K562 (cell line): Measurements from ENCODE around the gene USP2. TPM values are rescaled to one million over a fixed set of nuclear protein-coding genes. Genes with fewer than 3 reads are reported as not detected.

Source experiments
- ATAC-seq: fragments of 200-7000 bp; cut with Tn5 transposase; 3 replicates; pipeline ENCODE4 v1.9.1; 2020; ENCODE audit warnings: moderate library complexity
- BruUV-seq: library from RNA; stranded (reverse); fragments of 400-500 nt; replicated peaks from 2 replicates; lab custom pipeline; 2021; lab: Mats Ljungman, UMichigan
- CTCF ChIA-PET: fragments of 300-600 bp; formaldehyde crosslinking; extraction: SDS; loops from one replicate; lab custom pipeline; 2021; ENCODE audit warnings: low intra/inter-chr PET ratio; lab: Yijun Ruan, JAX
- POLR2A ChIA-PET: fragments of 300-600, 350-650 bp; sonication (Branson Sonifier 250); formaldehyde crosslinking; extraction: SDS; loops from one replicate; lab custom pipeline; 2021; ENCODE audit warnings: antibody characterized with exemption, inconsistent platforms; lab: Yijun Ruan, JAX
- DNase-seq, 4 experiments: peaks; one replicate each; pipeline versions ENCODE4 v3.0.0 to v3.0.0-alpha.2; 2011 to 2018; ENCODE audit warnings: low spot score in 3 of 4, mixed read lengths in 3 of 4; ENCODE audit errors: extremely low read depth in 1 of 4
- FAIRE-seq: peaks from 2 replicates; lab custom pipeline; 2011; peaks lifted over from hg19 to GRCh38; lab: Jason Lieb, UNC
- H2AFZ ChIP-seq: 2 replicates; pipeline ENCODE4 v1.6.0; 2011; ENCODE audit warnings: low read depth, low read length, control low read depth, inconsistent platforms
- H3K27ac ChIP-seq: fragments of 200-600 bp; 3 replicates; pipeline ENCODE4 v1.8.0; 2011; ENCODE audit warnings: low read depth, mild to moderate bottlenecking, control low read depth, inconsistent platforms, low read length, moderate library complexity, mixed read lengths; ENCODE audit errors: extremely low read depth
- H3K27me3 ChIP-seq, 2 experiments: fragments of 300-600 bp in 1 of 2; 2 replicates in 1 of 2; 3 replicates in 1 of 2; pipeline versions ENCODE4 v1.6.0 to v1.8.0; 2011; ENCODE audit warnings: inconsistent platforms in 2 of 2, low read length in 2 of 2, mild to moderate bottlenecking in 1 of 2, mixed read lengths in 1 of 2, moderate library complexity in 1 of 2; ENCODE audit not compliant: control insufficient read depth in 2 of 2, insufficient read depth in 2 of 2
- H3K36me3 ChIP-seq: fragments of 300-600 bp; 3 replicates; pipeline ENCODE4 v1.8.0; 2011; ENCODE audit warnings: mild to moderate bottlenecking, low read length, inconsistent platforms; ENCODE audit not compliant: control insufficient read depth, insufficient read depth
- H3K4me1 ChIP-seq, 2 experiments: fragments of 200-600 bp in 1 of 2; replicated peaks in 1 of 2; 2 replicates in 1 of 2; 3 replicates in 1 of 2; pipeline versions ENCODE4 v1.5.1 to v1.8.0; 2011; ENCODE audit warnings: inconsistent platforms in 2 of 2, low read length in 2 of 2, mild to moderate bottlenecking in 1 of 2, mixed read lengths in 1 of 2, moderate library complexity in 1 of 2; ENCODE audit not compliant: control insufficient read depth in 2 of 2, insufficient read depth in 2 of 2
- H3K4me2 ChIP-seq: 2 replicates; pipeline ENCODE4 v1.6.1; 2011; ENCODE audit warnings: low read length, control low read depth, inconsistent platforms, mixed read lengths; ENCODE audit not compliant: insufficient read depth
- H3K4me3 ChIP-seq: fragments of 200-600 bp; sonication (generic), shearing (Covaris generic); 2 replicates; pipeline ENCODE4 v1.5.1; 2016; ENCODE audit warnings: control low read depth, inconsistent platforms
- H3K79me2 ChIP-seq: fragments of 200-600 bp; 3 replicates; pipeline ENCODE4 v1.8.0; 2011; ENCODE audit warnings: low read length, inconsistent platforms; ENCODE audit not compliant: control insufficient read depth, insufficient read depth
- H3K9ac ChIP-seq, 2 experiments: 2 replicates each; pipeline versions ENCODE4 v1.6.0 to v1.6.1; 2011; ENCODE audit warnings: low read depth in 2 of 2, low read length in 2 of 2, control low read depth in 1 of 2, inconsistent platforms in 1 of 2, mild to moderate bottlenecking in 1 of 2, mixed read lengths in 1 of 2; ENCODE audit not compliant: insufficient read depth in 1 of 2
- H3K9me1 ChIP-seq: one replicate; pipeline ENCODE4 v1.6.0; 2011; ENCODE audit warnings: inconsistent platforms, mild to moderate bottlenecking, low read length, moderate library complexity; ENCODE audit not compliant: control insufficient read depth, insufficient read depth
- H3K9me3 ChIP-seq: replicated peaks from 2 replicates; pipeline ENCODE4 v1.5.1; 2011; ENCODE audit warnings: low read depth, low read length, inconsistent platforms; ENCODE audit not compliant: control insufficient read depth, insufficient read depth
- H4K20me1 ChIP-seq: replicated peaks from 2 replicates; pipeline ENCODE4 v1.6.1; 2011; ENCODE audit warnings: low read length, inconsistent platforms, mixed read lengths; ENCODE audit not compliant: control insufficient read depth, insufficient read depth
- MCM7 ChIP-seq, 2 experiments: fragments of 450-650 bp; IDR thresholded peaks; 2 replicates each; pipeline ENCODE4 v1.6.1; 2016 to 2018
- POLR2AphosphoS5 ChIP-seq: IDR thresholded peaks from 2 replicates; pipeline ENCODE4 v1.6.1; 2011; ENCODE audit warnings: mild to moderate bottlenecking, low read depth, low read length, moderate library complexity; ENCODE audit not compliant: control insufficient read depth, insufficient read depth
- RBM25 ChIP-seq: fragments of 200-400 bp; formaldehyde crosslinking; IDR thresholded peaks from 2 replicates; pipeline ENCODE4 v1.6.1; 2018; ENCODE audit warnings: low read length, low read depth, moderate library complexity; ENCODE audit not compliant: severe bottlenecking
- SIRT6 ChIP-seq: IDR thresholded peaks from one replicate; pipeline ENCODE4 v1.6.1; 2012; ENCODE audit warnings: low read depth, mild to moderate bottlenecking, control low read depth, inconsistent platforms, low read length, moderate library complexity
- ZFP36 ChIP-seq: fragments of 150-350 bp; IDR thresholded peaks from 2 replicates; pipeline ENCODE4 v1.6.1; 2018; ENCODE audit warnings: low read length, low read depth; ENCODE audit not compliant: partially characterized antibody
- ZNF717 ChIP-seq: fragments of 250-450 bp; sonication (Bioruptor Pico); IDR thresholded peaks from 2 replicates; pipeline ENCODE4 v1.5.0; 2021
- WGBS: fragments of 100-300 bp; shearing (Covaris generic); methylation state at CpG from one replicate; pipeline ENCODE4 v1.1.6; 2016; ENCODE audit warnings: low coverage, mixed read lengths; ENCODE audit not compliant: insufficient coverage; ENCODE audit errors: missing lambda C conversion rate; 5-methylcytosine and 5-hydroxymethylcytosine counted together
- in situ Hi-C: fragments of 300-500 bp; cut with MboI; formaldehyde crosslinking; loops from 4 replicates; pipeline ENCODE4 v1.15.0; 2018; ENCODE audit warnings: inconsistent platforms, mixed read lengths
- intact Hi-C: fragments of 100-400 bp; cut with micrococcal nuclease; formaldehyde crosslinking; loops from 2 replicates; pipeline ENCODE4 v1.14.2; 2022
- polyA plus RNA-seq, 8 experiments: library from polyadenylated mRNA; depleted of rRNA in 4 of 8; stranded (reverse) in 5 of 8; unstranded in 3 of 8; fragments of >200 nt; fragmentation: Nextera tagmentation in 2 of 8; fragmentation: Illumina TruSeq in 1 of 8; extraction: Ambion mirVana in 2 of 8; extraction: Trizol in 1 of 8; gene quantifications; 2 replicates each; pipeline versions ENCODE4 v1.2.1 to v1.2.3, GENCODE V29; 2011 to 2014; ENCODE audit warnings: inconsistent platforms in 1 of 8, missing spikeins in 1 of 8
- total RNA-seq, 7 experiments: library from RNA; depleted of rRNA in 6 of 7; stranded (reverse); fragments of >200 nt in 6 of 7; fragmentation: Illumina TruSeq in 2 of 7; extraction: Trizol in 2 of 7; gene quantifications; 2 replicates each; pipeline versions ENCODE4 v1.2.1 to v1.2.3, GENCODE V29; 2011 to 2021; ENCODE audit warnings: low replicate concordance in 1 of 7
- TF ChIP-seq, protein P1 (sequence below), 2 experiments: fragments of 450-650 bp in 1 of 2; sonication (generic) in 1 of 2; formaldehyde crosslinking in 1 of 2; IDR thresholded peaks in 1 of 2; conservative IDR thresholded peaks in 1 of 2; 2 replicates each; pipeline versions ENCODE4 v1.6.1 to v1.8.1; 2016 to 2023; ENCODE audit warnings: mild to moderate bottlenecking in 2 of 2, moderate library complexity in 2 of 2, inconsistent platforms in 1 of 2, missing genetic modification reagents in 1 of 2
- TF ChIP-seq, protein P2 (sequence below): fragments of 450-650 bp; IDR thresholded peaks from 2 replicates; pipeline ENCODE4 v1.6.1; 2016; ENCODE audit warnings: mild to moderate bottlenecking
- TF ChIP-seq, protein P3 (sequence below), 2 experiments: fragments of 200-800 bp in 1 of 2; sonication (Bioruptor generic) in 1 of 2; sonication (generic) in 1 of 2; formaldehyde crosslinking in 1 of 2; IDR thresholded peaks in 1 of 2; conservative IDR thresholded peaks in 1 of 2; 2 replicates each; pipeline versions ENCODE4 v1.5.0 to v1.6.1; 2016 to 2020; ENCODE audit warnings: missing compliant biosample characterization in 1 of 2, missing genetic modification characterization in 1 of 2, missing genetic modification reagents in 1 of 2

The USP2 gene
- total and polyA plus RNA-seq, 9 of the 15 experiments (the other 6 are each of a cell fraction or from before 2014, with no cell fraction given) = 2.8 to 16.9 (median 3.9) TPM

DNA sequence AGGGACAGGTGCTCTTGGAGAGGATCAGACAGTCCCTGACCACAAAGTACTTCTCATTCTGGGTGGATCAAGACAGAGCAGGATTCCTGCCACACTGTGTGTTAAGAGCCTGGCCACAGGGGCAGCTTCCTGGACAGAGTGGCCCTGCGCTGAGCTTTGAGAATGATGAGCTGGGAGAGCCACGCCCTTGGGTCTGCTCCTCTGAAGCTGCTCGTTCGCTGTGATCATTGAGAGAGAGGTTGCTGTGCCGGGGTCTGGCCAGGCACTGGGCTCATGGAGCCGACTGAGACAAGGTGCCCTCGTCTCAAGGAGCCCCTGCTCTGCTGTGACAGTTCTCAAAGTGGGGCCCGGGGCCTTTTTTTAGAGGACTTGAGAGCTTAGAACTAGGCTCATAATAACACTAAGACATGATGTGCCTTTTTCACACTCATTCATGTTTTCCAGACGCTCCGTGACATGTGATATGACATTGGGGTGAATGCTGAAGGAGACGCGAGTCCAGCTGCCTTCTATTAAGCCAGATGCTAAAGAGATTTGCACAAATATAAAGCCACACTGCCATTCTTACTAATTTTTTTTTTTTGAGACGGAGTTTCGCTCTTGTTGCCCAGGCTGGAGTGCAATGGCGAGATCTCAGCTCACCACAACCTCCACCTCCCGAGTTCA, 33.4 kb downstream of the USP2 start (continued):
- TF ChIP-seq MCM7 (IDR thresholded peaks at IDR 0.05) = no peak
- TF ChIP-seq, protein P1, sequence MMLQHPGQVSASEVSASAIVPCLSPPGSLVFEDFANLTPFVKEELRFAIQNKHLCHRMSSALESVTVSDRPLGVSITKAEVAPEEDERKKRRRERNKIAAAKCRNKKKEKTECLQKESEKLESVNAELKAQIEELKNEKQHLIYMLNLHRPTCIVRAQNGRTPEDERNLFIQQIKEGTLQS (IDR thresholded peaks at IDR 0.05) = no peak
- TF ChIP-seq, protein P1 (CRISPR knock-in tag; conservative IDR thresholded peaks at IDR 0.05) = no peak
- TF ChIP-seq, protein P2, sequence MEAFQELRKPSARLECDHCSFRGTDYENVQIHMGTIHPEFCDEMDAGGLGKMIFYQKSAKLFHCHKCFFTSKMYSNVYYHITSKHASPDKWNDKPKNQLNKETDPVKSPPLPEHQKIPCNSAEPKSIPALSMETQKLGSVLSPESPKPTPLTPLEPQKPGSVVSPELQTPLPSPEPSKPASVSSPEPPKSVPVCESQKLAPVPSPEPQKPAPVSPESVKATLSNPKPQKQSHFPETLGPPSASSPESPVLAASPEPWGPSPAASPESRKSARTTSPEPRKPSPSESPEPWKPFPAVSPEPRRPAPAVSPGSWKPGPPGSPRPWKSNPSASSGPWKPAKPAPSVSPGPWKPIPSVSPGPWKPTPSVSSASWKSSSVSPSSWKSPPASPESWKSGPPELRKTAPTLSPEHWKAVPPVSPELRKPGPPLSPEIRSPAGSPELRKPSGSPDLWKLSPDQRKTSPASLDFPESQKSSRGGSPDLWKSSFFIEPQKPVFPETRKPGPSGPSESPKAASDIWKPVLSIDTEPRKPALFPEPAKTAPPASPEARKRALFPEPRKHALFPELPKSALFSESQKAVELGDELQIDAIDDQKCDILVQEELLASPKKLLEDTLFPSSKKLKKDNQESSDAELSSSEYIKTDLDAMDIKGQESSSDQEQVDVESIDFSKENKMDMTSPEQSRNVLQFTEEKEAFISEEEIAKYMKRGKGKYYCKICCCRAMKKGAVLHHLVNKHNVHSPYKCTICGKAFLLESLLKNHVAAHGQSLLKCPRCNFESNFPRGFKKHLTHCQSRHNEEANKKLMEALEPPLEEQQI = no peak
- no peak for TF ChIP-seq SIRT6

DNA sequence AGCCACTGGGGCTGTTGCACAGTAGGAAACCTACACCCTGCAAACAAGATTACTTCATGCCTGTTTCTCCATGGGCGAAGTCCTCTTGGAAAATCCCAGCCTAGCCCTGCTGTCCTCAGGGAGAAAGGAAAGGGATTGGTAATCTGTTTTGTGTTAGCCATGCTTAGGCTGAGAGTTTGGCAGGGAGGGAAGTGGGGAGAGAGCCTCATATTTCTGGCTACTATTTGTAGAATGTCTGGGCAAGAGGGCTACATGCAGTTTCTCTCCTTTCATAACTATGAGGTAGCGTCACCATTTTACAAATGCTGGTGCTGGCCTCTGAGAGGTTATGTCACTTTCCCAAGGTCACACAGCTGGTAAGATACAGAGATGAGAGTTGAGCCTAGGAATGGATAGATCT, 34.2 kb downstream of the USP2 start:
- intact Hi-C loops = no loop called here

More for the DNA sequence above, 34.2 kb downstream of the USP2 start:
- no peaks in the 10 kb centered on the region for H3K79me2 ChIP-seq
- H3K9me1 ChIP-seq = no peaks in the 10 kb centered on the region
- 30% methylated on average over 2 of the region's 2 CpGs for WGBS
- no peak overlapping the region for H3K9ac ChIP-seq
- no peak overlapping the region for H3K4me2 ChIP-seq
- no peak for FAIRE-seq
- H3K4me1 ChIP-seq = peaks cover 0 to 10% of the 10 kb centered on the region in 2 experiments; a peak in 3 of 5 replicates
- no TSS peak for BruUV-seq
- POLR2A ChIA-PET = interaction anchor here (1.3 to 1.4 kb wide), 3 partner anchors 9 to 23 kb away, joined by 3 to 14 read pairs (median 6); no protein-coding TSS in a partner anchor
- H3K36me3 ChIP-seq = no peaks in the 10 kb centered on the region
- TF ChIP-seq POLR2AphosphoS5 (no peak), ZFP36 (peak; percentile 45), RBM25 (peak; percentile 9), ZNF717 (CRISPR knock-in tag) (no peak)
- TF ChIP-seq, protein P3, sequence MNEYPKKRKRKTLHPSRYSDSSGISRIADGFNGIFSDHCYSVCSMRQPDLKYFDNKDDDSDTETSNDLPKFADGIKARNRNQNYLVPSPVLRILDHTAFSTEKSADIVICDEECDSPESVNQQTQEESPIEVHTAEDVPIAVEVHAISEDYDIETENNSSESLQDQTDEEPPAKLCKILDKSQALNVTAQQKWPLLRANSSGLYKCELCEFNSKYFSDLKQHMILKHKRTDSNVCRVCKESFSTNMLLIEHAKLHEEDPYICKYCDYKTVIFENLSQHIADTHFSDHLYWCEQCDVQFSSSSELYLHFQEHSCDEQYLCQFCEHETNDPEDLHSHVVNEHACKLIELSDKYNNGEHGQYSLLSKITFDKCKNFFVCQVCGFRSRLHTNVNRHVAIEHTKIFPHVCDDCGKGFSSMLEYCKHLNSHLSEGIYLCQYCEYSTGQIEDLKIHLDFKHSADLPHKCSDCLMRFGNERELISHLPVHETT (CRISPR knock-in tag; conservative IDR thresholded peaks at IDR 0.05 in 1 of 2, IDR thresholded peaks at IDR 0.05 in 1 of 2) = no peak
- TF ChIP-seq, all 486 proteins: peak for 2
- Histone ChIP-seq H3K9me3 (no peaks in the 10 kb centered on the region), H3K27ac (no peak overlapping the region), H3K4me3 (no peak overlapping the region), H2AFZ (no peak overlapping the region), H4K20me1 (no peaks in the 10 kb centered on the region; the same call in 1 of the 2 replicates), H3K27me3 (peaks cover 0 to 18% of the 10 kb centered on the region in 2 experiments; a peak in 3 of 5 replicates)
- in situ Hi-C loops = no loop called here
- DNase-seq (no peak), ATAC-seq (no peak)
- CTCF ChIA-PET = no interaction called here
